Uterus (tissue), 2 donors: Measurements from ENCODE around the gene RPRD2.

Experiments
- POLR2A ChIP-seq, 2 donors: fragments of 450-650 bp; IDR thresholded peaks; one replicate each; pipeline ENCODE4 v1.6.1; 2016; ENCODE audit warnings: antibody characterized with exemption in 2 of 2, mild to moderate bottlenecking in 1 of 2, moderate library complexity in 1 of 2
- TF ChIP-seq, protein P1 (sequence below), 4 experiments: fragments of 200-600 bp in 2 of 4; fragments of 450-650 bp in 2 of 4; sonication (generic) in 2 of 4; IDR thresholded peaks; one replicate each; pipeline ENCODE4 v1.5.1; 2016 to 2019; ENCODE audit warnings: antibody characterized with exemption in 4 of 4, mild to moderate bottlenecking in 2 of 4, moderate library complexity in 1 of 4

DNA sequence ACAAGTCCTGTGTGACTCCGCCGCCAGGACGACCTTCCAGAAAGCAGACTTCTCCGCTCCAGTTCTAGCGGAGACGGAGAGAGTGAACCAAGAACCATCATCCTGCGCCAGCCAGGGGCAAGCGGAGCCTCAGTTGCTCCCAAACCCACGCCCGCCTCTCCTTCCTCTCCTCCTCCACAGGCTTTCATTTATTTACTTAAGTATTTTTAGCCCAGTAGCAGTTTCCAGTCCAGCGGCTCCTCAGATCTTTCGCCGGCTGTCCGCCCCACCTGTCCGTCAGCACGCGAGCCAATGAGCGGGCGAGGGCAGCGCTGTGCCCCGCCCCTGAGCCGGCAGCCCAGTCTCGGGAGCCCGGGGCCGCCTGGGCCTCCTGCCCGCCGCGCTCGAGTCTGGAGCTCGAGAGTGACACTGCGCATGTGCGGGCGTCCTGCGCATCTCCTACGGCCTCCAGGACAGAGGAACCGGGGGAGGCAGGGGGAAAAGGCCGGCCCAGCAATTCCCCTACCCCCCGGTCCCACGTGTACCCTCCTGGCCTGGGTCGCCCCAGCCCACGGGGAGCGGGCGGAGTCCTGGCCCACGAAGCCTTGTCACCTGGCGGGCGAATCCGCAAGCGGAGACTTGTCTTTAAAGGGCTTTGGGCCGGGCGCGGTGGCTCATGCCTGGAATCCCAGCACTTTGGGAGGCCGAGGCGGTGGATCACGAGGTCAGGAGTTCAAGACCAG, 151.5 kb downstream of the RPRD2 start, which contains the start of gene FALEC:
- TF ChIP-seq, protein P1, sequence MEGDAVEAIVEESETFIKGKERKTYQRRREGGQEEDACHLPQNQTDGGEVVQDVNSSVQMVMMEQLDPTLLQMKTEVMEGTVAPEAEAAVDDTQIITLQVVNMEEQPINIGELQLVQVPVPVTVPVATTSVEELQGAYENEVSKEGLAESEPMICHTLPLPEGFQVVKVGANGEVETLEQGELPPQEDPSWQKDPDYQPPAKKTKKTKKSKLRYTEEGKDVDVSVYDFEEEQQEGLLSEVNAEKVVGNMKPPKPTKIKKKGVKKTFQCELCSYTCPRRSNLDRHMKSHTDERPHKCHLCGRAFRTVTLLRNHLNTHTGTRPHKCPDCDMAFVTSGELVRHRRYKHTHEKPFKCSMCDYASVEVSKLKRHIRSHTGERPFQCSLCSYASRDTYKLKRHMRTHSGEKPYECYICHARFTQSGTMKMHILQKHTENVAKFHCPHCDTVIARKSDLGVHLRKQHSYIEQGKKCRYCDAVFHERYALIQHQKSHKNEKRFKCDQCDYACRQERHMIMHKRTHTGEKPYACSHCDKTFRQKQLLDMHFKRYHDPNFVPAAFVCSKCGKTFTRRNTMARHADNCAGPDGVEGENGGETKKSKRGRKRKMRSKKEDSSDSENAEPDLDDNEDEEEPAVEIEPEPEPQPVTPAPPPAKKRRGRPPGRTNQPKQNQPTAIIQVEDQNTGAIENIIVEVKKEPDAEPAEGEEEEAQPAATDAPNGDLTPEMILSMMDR (IDR thresholded peaks at IDR 0.05): peak in 3 of 4 experiments; percentile 3 to 37 (median 9)
- peak; percentile 51 to 63 for TF ChIP-seq POLR2A (IDR thresholded peaks at IDR 0.05)
